ENCODE data around the gene PDPN.

DNA sequence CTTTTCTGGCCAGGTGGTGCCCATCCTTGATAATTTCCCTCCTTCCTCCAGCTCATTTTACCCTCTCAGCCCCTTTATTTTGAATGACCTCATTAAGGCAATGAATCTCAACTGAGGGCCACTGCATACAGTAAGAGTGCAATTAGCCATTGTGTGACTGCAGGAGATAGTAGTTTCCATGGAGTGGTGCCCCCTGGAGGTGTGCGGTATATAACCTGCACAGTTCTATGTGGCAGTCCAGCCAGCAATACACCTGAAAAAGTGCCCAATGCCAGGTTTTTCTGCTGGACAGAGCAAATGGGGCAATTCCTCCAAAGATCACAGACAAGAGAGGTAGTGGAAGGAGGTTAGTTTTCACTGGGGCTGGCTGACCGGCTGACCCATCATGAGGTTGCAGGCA is 43.9 kb upstream of the PDPN start:
- no peak for TF ChIP-seq ZC3H10 (CRISPR knock-in tag; IDR thresholded peaks at IDR 0.05)
- no peak for TF ChIP-seq ZNF565 (CRISPR knock-in tag; conservative IDR thresholded peaks at IDR 0.05; ENCODE audit: low read depth)
- no peak for TF ChIP-seq OSR1 (CRISPR knock-in tag; IDR thresholded peaks at IDR 0.05)
- no peak for TF ChIP-seq ARNTL (CRISPR knock-in tag; IDR thresholded peaks at IDR 0.05; ENCODE audit: borderline replicate concordance, low read depth)
- no peak for TF ChIP-seq RARB (CRISPR knock-in tag; IDR thresholded peaks at IDR 0.05)
- TF ChIP-seq ZFP3 (CRISPR knock-in tag; IDR thresholded peaks at IDR 0.05): no peak
- TF ChIP-seq POU6F1 (CRISPR knock-in tag; IDR thresholded peaks at IDR 0.05; ENCODE audit: borderline replicate concordance, low read depth): no peak
- no peak for TF ChIP-seq PATZ1 (CRISPR knock-in tag; IDR thresholded peaks at IDR 0.05; ENCODE audit: borderline replicate concordance)
- TF ChIP-seq ZFP30 (CRISPR knock-in tag; IDR thresholded peaks at IDR 0.05): no peak
- TF ChIP-seq ESRRG (CRISPR knock-in tag; IDR thresholded peaks at IDR 0.05): no peak
- TF ChIP-seq, protein P1, sequence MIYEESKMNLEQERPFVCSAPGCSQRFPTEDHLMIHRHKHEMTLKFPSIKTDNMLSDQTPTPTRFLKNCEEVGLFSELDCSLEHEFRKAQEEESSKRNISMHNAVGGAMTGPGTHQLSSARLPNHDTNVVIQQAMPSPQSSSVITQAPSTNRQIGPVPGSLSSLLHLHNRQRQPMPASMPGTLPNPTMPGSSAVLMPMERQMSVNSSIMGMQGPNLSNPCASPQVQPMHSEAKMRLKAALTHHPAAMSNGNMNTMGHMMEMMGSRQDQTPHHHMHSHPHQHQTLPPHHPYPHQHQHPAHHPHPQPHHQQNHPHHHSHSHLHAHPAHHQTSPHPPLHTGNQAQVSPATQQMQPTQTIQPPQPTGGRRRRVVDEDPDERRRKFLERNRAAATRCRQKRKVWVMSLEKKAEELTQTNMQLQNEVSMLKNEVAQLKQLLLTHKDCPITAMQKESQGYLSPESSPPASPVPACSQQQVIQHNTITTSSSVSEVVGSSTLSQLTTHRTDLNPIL (CRISPR knock-in tag; IDR thresholded peaks at IDR 0.05; ENCODE audit: low read depth): no peak
- no peak for TF ChIP-seq BACH2 (CRISPR knock-in tag; IDR thresholded peaks at IDR 0.05; ENCODE audit: borderline replicate concordance)

Measured in SK-N-SH treated with all-trans-retinoic acid at 6 μM for 48 hours (cell line).